Measurements from ENCODE around the gene PANK2. TPM values are rescaled to one million over a fixed set of nuclear protein-coding genes. Genes with fewer than 3 reads are reported as not detected.
"Not testable (repeated sequence)": the region's sequence is repeated elsewhere in the genome, so short reads cannot be mapped to it uniquely, and the experiment has no call there.

PANK2 gene
- total RNA-seq, 4 donors from 2014 or later: 26.6 to 40.9 (median 27.4) TPM

GRCh38 chr20:3934624-3935023 lies 45.4 kb downstream of the PANK2 start:
- Histone ChIP-seq H3K9me3 (no peaks in the 10 kb centered on the region), H3K4me1 (peaks cover 33% of the 10 kb centered on the region), H3K27me3 (no peaks in the 10 kb centered on the region), H3K27ac (no peak overlapping the region), H3K4me3 (no peak overlapping the region), H3K36me3 (no peaks in the 10 kb centered on the region)
- 68% methylated on average over 5 of the region's 5 CpGs for WGBS
- DNase-seq (ENCODE audit: low spot score in 2 of 2): no peak
- TF ChIP-seq EP300 (IDR thresholded peaks at IDR 0.05): no peak
- no peak for TF ChIP-seq CTCF (IDR thresholded peaks at IDR 0.05)
- no peak for TF ChIP-seq POLR2A (IDR thresholded peaks at IDR 0.05)
- TF ChIP-seq POLR2AphosphoS5 (IDR thresholded peaks at IDR 0.05): no peak

DNA sequence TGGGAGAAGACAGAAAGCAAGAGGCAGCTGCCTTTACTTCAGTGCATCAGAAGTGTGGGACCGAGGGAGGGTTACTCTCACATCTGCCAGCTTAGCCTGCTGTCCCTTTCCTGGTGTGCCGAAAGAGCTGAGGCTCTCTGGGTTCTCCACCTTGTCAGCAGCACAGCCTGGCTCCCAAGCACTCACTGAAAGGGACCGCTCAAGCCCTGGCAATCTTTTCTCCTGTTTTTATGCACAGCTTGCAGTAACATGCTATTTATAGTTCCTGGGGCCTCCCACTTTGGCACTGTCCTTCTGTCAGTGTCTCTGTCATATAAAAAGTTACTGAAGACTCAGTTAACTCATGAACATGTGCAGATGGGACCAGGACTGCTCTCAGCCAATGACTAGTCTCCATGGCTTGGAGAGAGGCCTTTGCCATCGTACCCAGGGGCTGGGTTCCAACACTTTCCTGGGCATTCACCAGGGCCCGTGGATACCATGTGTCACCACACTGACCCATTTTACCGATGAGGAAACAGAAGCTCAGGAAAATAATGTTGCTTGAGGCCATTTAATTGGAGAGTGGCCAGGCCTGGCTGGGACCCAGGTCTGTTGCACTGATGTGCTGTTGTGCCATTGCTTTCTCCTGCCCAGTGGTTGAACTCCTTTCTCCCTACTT lies 46.2 kb downstream of the PANK2 start:
- Histone ChIP-seq H3K4me1 (peaks cover 28% of the 10 kb centered on the region), H3K27ac (no peak overlapping the region), H3K9me3 (no peaks in the 10 kb centered on the region), H3K27me3 (no peaks in the 10 kb centered on the region), H3K4me3 (no peak overlapping the region), H3K36me3 (no peaks in the 10 kb centered on the region)
- 28% methylated on average over 6 of the region's 6 CpGs for WGBS
- DNase-seq (ENCODE audit: low spot score in 2 of 2): no peak
- TF ChIP-seq EP300 (IDR thresholded peaks at IDR 0.05) (no peak), CTCF (IDR thresholded peaks at IDR 0.05) (no peak), POLR2A (IDR thresholded peaks at IDR 0.05) (no peak), POLR2AphosphoS5 (IDR thresholded peaks at IDR 0.05) (no peak)

GRCh38 chr20:3935956-3936340 lies 46.8 kb downstream of the PANK2 start:
- Histone ChIP-seq H3K9me3 (no peaks in the 10 kb centered on the region), H3K27me3 (no peaks in the 10 kb centered on the region), H3K4me1 (peaks cover 28% of the 10 kb centered on the region), H3K27ac (no peak overlapping the region), H3K4me3 (no peak overlapping the region), H3K36me3 (no peaks in the 10 kb centered on the region)
- DNase-seq (ENCODE audit: low spot score in 2 of 2): no peak
- 93% methylated on average over 2 of the region's 2 CpGs for WGBS
- TF ChIP-seq POLR2AphosphoS5 (IDR thresholded peaks at IDR 0.05) (no peak), CTCF (IDR thresholded peaks at IDR 0.05) (no peak), POLR2A (IDR thresholded peaks at IDR 0.05) (no peak), EP300 (IDR thresholded peaks at IDR 0.05) (no peak)

DNA sequence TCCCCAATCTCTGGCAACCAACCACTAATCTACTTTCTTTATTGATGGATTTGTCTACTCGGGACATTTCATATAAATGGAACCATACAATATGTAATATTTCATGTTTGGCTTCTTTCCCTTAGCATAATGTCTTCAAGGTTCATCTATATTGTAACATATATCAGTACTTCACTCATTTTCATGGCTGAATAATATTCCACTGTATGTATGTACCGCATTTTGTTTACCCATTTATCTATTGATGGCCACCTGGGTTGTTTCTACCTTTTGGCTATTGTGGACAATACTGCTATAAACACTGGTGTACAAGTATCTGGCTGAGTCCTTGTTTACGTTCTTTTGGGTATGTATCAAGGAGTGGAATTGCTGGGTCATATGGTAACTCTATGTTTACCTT lies 48.4 kb downstream of the PANK2 start:
- no peak for DNase-seq (ENCODE audit: low spot score in 2 of 2)
- no peaks in the 10 kb centered on the region for H3K9me3 ChIP-seq
- H3K27ac ChIP-seq: no peak overlapping the region
- no peaks in the 10 kb centered on the region for H3K27me3 ChIP-seq
- H3K4me1 ChIP-seq: peaks cover 19% of the 10 kb centered on the region
- H3K36me3 ChIP-seq: peaks cover 2% of the 10 kb centered on the region
- TF ChIP-seq CTCF (IDR thresholded peaks at IDR 0.05) (no peak), POLR2AphosphoS5 (IDR thresholded peaks at IDR 0.05) (no peak), EP300 (IDR thresholded peaks at IDR 0.05) (no peak)
- WGBS: 87% methylated on average over 3 of the region's 3 CpGs
- no peak overlapping the region for H3K4me3 ChIP-seq

DNA sequence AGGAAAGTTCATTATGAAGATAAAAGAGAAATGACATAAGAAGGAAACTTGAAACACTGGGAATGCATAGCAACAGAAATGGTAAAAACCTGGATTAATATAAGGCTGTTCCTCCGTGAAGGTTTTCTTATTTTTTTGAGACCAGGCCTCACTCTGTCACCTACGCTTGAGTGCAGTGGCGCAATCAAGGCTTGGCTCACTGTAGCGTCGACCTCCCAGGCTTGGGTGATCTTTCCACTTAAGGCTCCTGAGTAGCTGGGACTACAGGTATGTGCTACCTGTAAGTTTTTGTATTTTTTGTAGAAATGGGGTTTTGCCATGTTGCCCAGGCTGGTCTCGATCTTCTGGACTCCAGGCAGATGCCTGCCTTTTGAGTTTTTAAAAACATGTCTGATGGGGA lies 51.7 kb downstream of the PANK2 start:
- Histone ChIP-seq H3K9me3 (no peaks in the 10 kb centered on the region), H3K4me1 (no peaks in the 10 kb centered on the region), H3K36me3 (peaks cover 4% of the 10 kb centered on the region), H3K27ac (no peak overlapping the region), H3K4me3 (no peak overlapping the region), H3K27me3 (no peaks in the 10 kb centered on the region)
- 91% methylated on average over 6 of the region's 6 CpGs for WGBS
- TF ChIP-seq CTCF (IDR thresholded peaks at IDR 0.05): no peak
- no peak for TF ChIP-seq POLR2A (IDR thresholded peaks at IDR 0.05)
- no peak for TF ChIP-seq POLR2AphosphoS5 (IDR thresholded peaks at IDR 0.05)
- no peak for TF ChIP-seq EP300 (IDR thresholded peaks at IDR 0.05)
- no peak for DNase-seq (ENCODE audit: low spot score in 2 of 2)

DNA sequence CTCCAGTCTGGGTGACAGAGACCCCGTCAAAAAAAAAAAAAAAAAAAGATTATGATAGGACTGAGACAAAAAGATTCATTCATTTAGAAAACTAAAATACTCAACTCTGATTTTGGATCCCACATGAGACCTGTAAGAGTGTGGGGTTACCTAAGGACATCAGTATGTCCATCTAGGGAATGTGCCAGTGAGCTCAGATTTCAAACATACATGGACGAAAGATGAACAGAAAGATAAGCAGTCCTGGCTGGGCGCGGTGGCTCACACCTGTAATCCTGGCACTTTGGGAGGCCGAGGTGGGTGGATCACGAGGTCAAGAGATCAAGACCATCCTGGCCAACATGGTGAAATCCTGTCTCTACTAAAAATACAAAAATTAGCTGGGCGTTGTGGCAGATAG lies 57.5 kb downstream of the PANK2 start:
- not testable (repeated sequence) for H3K27me3 ChIP-seq; DNase-seq (ENCODE audit: low spot score in 2 of 2); H3K27ac ChIP-seq; H3K36me3 ChIP-seq; H3K9me3 ChIP-seq; H3K4me3 ChIP-seq; H3K4me1 ChIP-seq
- WGBS: 93% methylated on average over 7 of the region's 7 CpGs

All from suprapubic skin (tissue), 4 donors.